ENCODE measurements around the gene TOMM5. TPM values are rescaled to one million over a fixed set of nuclear protein-coding genes. Genes with fewer than 3 reads are reported as not detected.

The TOMM5 gene
- total RNA-seq, 2 donors from 2014 or later = 110 to 115 TPM

GRCh38 chr9:37639841-37640240 lies 47.4 kb upstream of the TOMM5 start:
- no peak for DNase-seq
- Histone ChIP-seq H3K4me1 (ENCODE audit: control insufficient read depth, insufficient read depth, low read length) (no peaks in the 10 kb centered on the region), H3K27me3 (ENCODE audit: control insufficient read depth, insufficient read depth, low read length, poor library complexity, severe bottlenecking) (peaks cover 22% of the 10 kb centered on the region), H3K27ac (ENCODE audit: low read depth, low read length) (no peak overlapping the region), H3K36me3 (ENCODE audit: control insufficient read depth, insufficient read depth, low read length) (no peaks in the 10 kb centered on the region), H3K9ac (ENCODE audit: extremely low read depth, low read length, poor library complexity, severe bottlenecking) (no peak overlapping the region), H3K9me3 (ENCODE audit: control insufficient read depth, low read length) (no peaks in the 10 kb centered on the region), H3K4me3 (ENCODE audit: low read length) (no peak overlapping the region)
- Mint-ChIP-seq H3K36me3 (ENCODE audit: low read depth) (no peaks in the 10 kb centered on the region), H3K9me3 (no peaks in the 10 kb centered on the region), H3K27me3 (ENCODE audit: insufficient read depth) (peaks cover 20% of the 10 kb centered on the region), H3K4me3 (no peak overlapping the region), H3K27ac (no peak overlapping the region), H3K4me1 (no peaks in the 10 kb centered on the region)
- WGBS, 2 experiments (ENCODE audit: insufficient coverage in 1 of 2, insufficient read length in 1 of 2) = 93 to 100% methylated on average over 2 to 3 of the region's 3 CpGs
- TF ChIP-seq CTCF (conservative IDR thresholded peaks at IDR 0.05) = no peak

GRCh38 chr9:37639109-37639762 lies 46.8 kb upstream of the TOMM5 start:
- no peak overlapping the region for H3K4me3 Mint-ChIP-seq
- no peak overlapping the region for H3K27ac Mint-ChIP-seq
- H3K4me1 Mint-ChIP-seq = no peaks in the 10 kb centered on the region
- no peak for DNase-seq
- Histone ChIP-seq H3K27ac (ENCODE audit: low read depth, low read length) (no peak overlapping the region), H3K27me3 (ENCODE audit: control insufficient read depth, insufficient read depth, low read length, poor library complexity, severe bottlenecking) (peaks cover 19% of the 10 kb centered on the region), H3K36me3 (ENCODE audit: control insufficient read depth, insufficient read depth, low read length) (no peaks in the 10 kb centered on the region), H3K4me3 (ENCODE audit: low read length) (no peak overlapping the region), H3K9ac (ENCODE audit: extremely low read depth, low read length, poor library complexity, severe bottlenecking) (no peak overlapping the region), H3K4me1 (ENCODE audit: control insufficient read depth, insufficient read depth, low read length) (no peaks in the 10 kb centered on the region), H3K9me3 (ENCODE audit: control insufficient read depth, low read length) (no peaks in the 10 kb centered on the region)
- 95 to 100% methylated on average over 3 to 4 of the region's 4 CpGs for WGBS, 2 experiments (ENCODE audit: insufficient coverage in 1 of 2, insufficient read length in 1 of 2)
- no peaks in the 10 kb centered on the region for H3K9me3 Mint-ChIP-seq
- no peak for TF ChIP-seq CTCF (conservative IDR thresholded peaks at IDR 0.05)
- H3K27me3 Mint-ChIP-seq (ENCODE audit: insufficient read depth) = peaks cover 14% of the 10 kb centered on the region
- H3K36me3 Mint-ChIP-seq (ENCODE audit: low read depth) = no peaks in the 10 kb centered on the region

DNA sequence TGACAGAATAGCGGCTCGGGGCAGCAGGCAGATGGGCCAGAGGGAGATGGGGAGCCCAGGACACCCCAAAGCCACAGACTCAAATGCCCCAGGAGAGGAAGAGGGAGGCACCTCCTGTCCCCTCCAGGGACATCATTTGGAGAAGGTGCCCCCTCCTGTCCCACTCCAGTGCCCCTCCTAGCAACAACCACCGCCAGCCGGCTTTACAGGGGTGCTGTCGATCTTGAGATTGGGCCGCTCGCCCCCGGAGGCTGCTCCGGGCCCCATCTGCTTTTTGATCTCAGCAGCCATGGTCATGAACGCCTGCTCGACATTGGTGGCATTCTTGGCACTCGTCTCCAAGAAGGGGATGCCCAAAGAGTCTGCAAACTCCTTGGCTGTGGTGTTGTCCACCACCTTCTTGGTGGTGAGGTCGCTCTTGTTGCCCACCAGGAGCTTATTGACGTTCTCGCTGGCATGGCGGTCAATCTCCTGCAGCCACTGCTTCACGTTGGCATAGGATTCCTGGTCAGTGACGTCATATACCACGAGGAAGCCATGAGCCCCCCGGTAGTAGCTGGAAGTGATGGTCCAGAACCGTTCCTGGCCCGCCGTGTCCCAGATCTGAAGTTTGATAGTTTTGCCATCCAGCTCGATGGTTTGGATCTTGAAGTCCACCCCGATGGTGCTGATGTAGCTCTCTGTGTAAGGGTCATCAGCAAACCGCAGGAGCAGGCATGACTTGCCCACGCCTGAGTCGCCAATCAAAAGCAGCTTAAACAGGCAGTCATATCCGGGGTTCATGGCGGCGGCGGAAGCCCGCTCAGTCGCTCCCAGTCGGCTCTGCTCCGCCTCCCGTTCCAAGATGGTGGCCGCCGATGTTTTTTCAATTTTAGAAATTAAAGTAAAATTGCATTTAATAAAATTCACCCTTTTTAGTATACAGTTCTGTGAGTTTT lies 44.4 kb upstream of the TOMM5 start:
- Mint-ChIP-seq H3K9me3 (no peaks in the 10 kb centered on the region), H3K4me3 (no peak overlapping the region), H3K36me3 (ENCODE audit: low read depth) (no peaks in the 10 kb centered on the region), H3K4me1 (no peaks in the 10 kb centered on the region), H3K27me3 (ENCODE audit: insufficient read depth) (peaks cover 7% of the 10 kb centered on the region), H3K27ac (no peak overlapping the region)
- H3K9me3 ChIP-seq (ENCODE audit: control insufficient read depth, low read length) = no peaks in the 10 kb centered on the region
- WGBS, 2 experiments (ENCODE audit: insufficient coverage in 1 of 2, insufficient read length in 1 of 2) = 94 to 97% methylated on average over 22 to 39 of the region's 39 CpGs
- no peak for TF ChIP-seq CTCF (conservative IDR thresholded peaks at IDR 0.05)
- H3K36me3 ChIP-seq (ENCODE audit: control insufficient read depth, insufficient read depth, low read length) = no peaks in the 10 kb centered on the region
- H3K4me1 ChIP-seq (ENCODE audit: control insufficient read depth, insufficient read depth, low read length) = no peaks in the 10 kb centered on the region
- H3K27ac ChIP-seq (ENCODE audit: low read depth, low read length) = no peak overlapping the region
- no peak for DNase-seq
- H3K9ac ChIP-seq (ENCODE audit: extremely low read depth, low read length, poor library complexity, severe bottlenecking) = no peak overlapping the region
- peaks cover 3% of the 10 kb centered on the region for H3K27me3 ChIP-seq (ENCODE audit: control insufficient read depth, insufficient read depth, low read length, poor library complexity, severe bottlenecking)
- no peak overlapping the region for H3K4me3 ChIP-seq (ENCODE audit: low read length)

Data from endodermal cell (in vitro differentiated cells).